Peyer's patch (tissue), 4 donors: ENCODE results near the gene NFATC3. TPM values are rescaled to one million over a fixed set of nuclear protein-coding genes. Genes with fewer than 3 reads are reported as not detected.
"Not testable (repeated sequence)": the region's sequence is repeated elsewhere in the genome, so short reads cannot be mapped to it uniquely, and the experiment has no call there.

Experiments used
- DNase-seq, 3 donors: peaks; one replicate each; pipeline ENCODE4 v3.0.0-alpha.2; 2017 to 2019
- H3K27ac ChIP-seq, 4 donors: fragments of 200-600 bp; sonication (generic); one replicate each; pipeline ENCODE4 v1.5.1; 2016 to 2019
- H3K27me3 ChIP-seq, 2 donors: fragments of 200-600 bp; sonication (generic); one replicate each; pipeline ENCODE4 v1.5.1; 2019
- H3K36me3 ChIP-seq, 3 donors: fragments of 200-600 bp; sonication (generic); one replicate each; pipeline ENCODE4 v1.5.1; 2016 to 2019
- H3K4me1 ChIP-seq, 4 donors: fragments of 200-600 bp; sonication (generic); one replicate each; pipeline ENCODE4 v1.5.1; 2016 to 2019
- H3K4me3 ChIP-seq, 4 donors: fragments of 200-600 bp; sonication (generic); 1 replicate in 3 of 4; 2 replicates in 1 of 4; pipeline ENCODE4 v1.5.1; 2016 to 2019; ENCODE audit warnings: mild to moderate bottlenecking in 1 of 4
- H3K9me3 ChIP-seq, 4 donors: fragments of 200-600 bp; sonication (generic); one replicate each; pipeline ENCODE4 v1.5.1; 2016 to 2019; ENCODE audit warnings: mild to moderate bottlenecking in 1 of 4
- CTCF ChIP-seq, 6 experiments: fragments of 450-650 bp in 4 of 6; fragments of 200-600 bp in 2 of 6; sonication (generic) in 1 of 6; IDR thresholded peaks; one replicate each; pipeline ENCODE4 v1.5.1; 2017 to 2019; ENCODE audit warnings: antibody characterized with exemption in 6 of 6, mild to moderate bottlenecking in 3 of 6, moderate library complexity in 1 of 6
- POLR2A ChIP-seq, 2 donors: fragments of 450-650 bp; IDR thresholded peaks; one replicate each; pipeline ENCODE4 v1.5.1; 2017; ENCODE audit warnings: antibody characterized with exemption in 2 of 2, mild to moderate bottlenecking in 2 of 2, moderate library complexity in 2 of 2
- total RNA-seq, 4 donors: library from RNA; depleted of rRNA; stranded (reverse); fragments of >200 nt; gene quantifications; one replicate each; pipeline ENCODE4 v1.1.0, GENCODE V29; 2016

NFATC3 gene
- total RNA-seq, 4 donors from 2014 or later, result 40.5 to 72.0 (median 61.0) TPM

GRCh38 chr16:68088130-68088972 lies 3.2 kb downstream of the NFATC3 start:
- Histone ChIP-seq H3K36me3 (no peaks in the 10 kb centered on the region), H3K27ac (no peak overlapping the region), H3K4me1 (peaks cover 11 to 48% (median 16%) of the 10 kb centered on the region in 4 donors), H3K4me3 (no peak overlapping the region), H3K27me3 (no peaks in the 10 kb centered on the region), H3K9me3 (no peaks in the 10 kb centered on the region)
- DNase-seq, result no peak
- TF ChIP-seq POLR2A (IDR thresholded peaks at IDR 0.05) (no peak), CTCF (IDR thresholded peaks at IDR 0.05) (no peak)

- Histone ChIP-seq H3K4me3 (no peak overlapping the region), H3K4me1 (peaks cover 4 to 48% (median 12%) of the 10 kb centered on the region in 4 donors), H3K27ac (no peak overlapping the region), H3K9me3 (no peaks in the 10 kb centered on the region), H3K36me3 (no peaks in the 10 kb centered on the region), H3K27me3 (no peaks in the 10 kb centered on the region)
- TF ChIP-seq POLR2A (IDR thresholded peaks at IDR 0.05), result no peak
- no peak for TF ChIP-seq CTCF (IDR thresholded peaks at IDR 0.05)
- no peak for DNase-seq
Observed at GRCh38 chr16:68089067-68089466, 3.9 kb downstream of the NFATC3 start.

GRCh38 chr16:68090130-68090529 lies 5.0 kb downstream of the NFATC3 start:
- no peak overlapping the region for H3K4me3 ChIP-seq
- DNase-seq, result no peak
- H3K4me1 ChIP-seq, result peaks cover 0 to 54% (median 9%) of the 10 kb centered on the region in 4 donors

GRCh38 chr16:68090533-68090932 lies 5.4 kb downstream of the NFATC3 start:
- TF ChIP-seq CTCF (IDR thresholded peaks at IDR 0.05) (no peak), POLR2A (IDR thresholded peaks at IDR 0.05) (no peak)
- no peak overlapping the region for H3K4me3 ChIP-seq
- peaks cover 0 to 57% (median 9%) of the 10 kb centered on the region in 4 donors for H3K4me1 ChIP-seq
- no peak for DNase-seq
- no peaks in the 10 kb centered on the region for H3K9me3 ChIP-seq
- H3K27me3 ChIP-seq, result no peaks in the 10 kb centered on the region
- no peaks in the 10 kb centered on the region for H3K36me3 ChIP-seq
- no peak overlapping the region for H3K27ac ChIP-seq

More at GRCh38 chr16:68090130-68090529, 5.0 kb downstream of the NFATC3 start:
- Histone ChIP-seq H3K27me3 (no peaks in the 10 kb centered on the region), H3K9me3 (no peaks in the 10 kb centered on the region), H3K27ac (no peak overlapping the region), H3K36me3 (no peaks in the 10 kb centered on the region)
- TF ChIP-seq POLR2A (IDR thresholded peaks at IDR 0.05) (no peak), CTCF (IDR thresholded peaks at IDR 0.05) (no peak)

GRCh38 chr16:68091380-68092261 lies 6.5 kb downstream of the NFATC3 start:
- DNase-seq, result no peak
- Histone ChIP-seq H3K4me3 (no peak overlapping the region), H3K4me1 (peaks cover 0 to 67% (median 9%) of the 10 kb centered on the region in 4 donors), H3K27ac (no peak overlapping the region), H3K36me3 (no peaks in the 10 kb centered on the region), H3K27me3 (no peaks in the 10 kb centered on the region), H3K9me3 (no peaks in the 10 kb centered on the region)
- TF ChIP-seq POLR2A (IDR thresholded peaks at IDR 0.05), result no peak
- no peak for TF ChIP-seq CTCF (IDR thresholded peaks at IDR 0.05)

GRCh38 chr16:68092275-68092674 lies 7.1 kb downstream of the NFATC3 start:
- not testable (repeated sequence) for H3K27me3 ChIP-seq, H3K36me3 ChIP-seq, DNase-seq, H3K9me3 ChIP-seq, H3K4me3 ChIP-seq, H3K27ac ChIP-seq
- H3K4me1 ChIP-seq, result peaks cover 0 to 62% (median 9%) of the 10 kb centered on the region in 4 donors
